B cell (primary cell): ENCODE results near the gene STOML1.

ENCODE experiments used
- CTCF ChIP-seq: fragments of 200-600 bp; IDR thresholded peaks from one replicate; pipeline ENCODE4 v1.8.0; 2022; ENCODE audit warnings: antibody characterized with exemption, mild to moderate bottlenecking
- EZH2 ChIP-seq: IDR thresholded peaks from 2 replicates; pipeline ENCODE4 v1.6.1; 2012; ENCODE audit warnings: borderline replicate concordance, low read depth, mild to moderate bottlenecking, moderate library complexity, low read length; ENCODE audit not compliant: insufficient read depth, poor library complexity, severe bottlenecking

GRCh38 chr15:73972984-73973682 lies 19.0 kb downstream of the STOML1 start:
- peak; percentile 82 for TF ChIP-seq CTCF
- no peak for TF ChIP-seq EZH2
